ENCODE data around the gene GVQW3. TPM values are rescaled to one million over a fixed set of nuclear protein-coding genes. Genes with fewer than 3 reads are reported as not detected.

Gene GVQW3
- total and polyA plus RNA-seq, 2 of the 8 experiments (the other 6 are each of a cell fraction or from before 2014, with no cell fraction given): 5.5 to 8.1 TPM

- H4K5ac ChIP-seq (ENCODE audit: insufficient read length, low read depth, low read length): no peak overlapping the region
- H3K79me2 ChIP-seq (ENCODE audit: control insufficient read depth in 1 of 2, insufficient read depth in 2 of 2, low read length in 2 of 2): peaks cover 8 to 65% of the 10 kb centered on the region in 2 experiments
- H4K91ac ChIP-seq (replicated peaks; ENCODE audit: insufficient read length, low read length): no peak overlapping the region
- H3K4ac ChIP-seq (replicated peaks; ENCODE audit: insufficient read length, low read depth, low read length): no peak overlapping the region
- peak overlapping the region; percentile 43; the same call in 1 of the 2 replicates for H4K8ac ChIP-seq (ENCODE audit: extremely low read depth, insufficient read depth, low read length)
- ChIA-PET CTCF (ENCODE audit: partially characterized antibody) (interaction anchor here (1.1 to 1.5 kb wide), 2 partner anchors 66 to 79 kb away, joined by 4 read pairs; no protein-coding TSS in a partner anchor), POLR2A (ENCODE audit: partially characterized antibody) (interaction anchor here (0.8 to 1.2 kb wide), 5 partner anchors 8 to 65 kb away, joined by 3 to 5 read pairs (median 3); partner anchors contain the start of gene EMSY)
- no peak overlapping the region for H3K56ac ChIP-seq (replicated peaks; ENCODE audit: insufficient read length, low read depth, low read length)
- peaks cover 13% of the 10 kb centered on the region for H3K23me2 ChIP-seq (ENCODE audit: low read depth, low read length)
- H3K23ac ChIP-seq (ENCODE audit: insufficient read length): no peak overlapping the region
- H3K27me3 ChIP-seq (replicated peaks in 1 of 4; ENCODE audit: control insufficient read depth in 3 of 4, extremely low read depth in 1 of 4, insufficient read depth in 3 of 4, low read length in 3 of 4): peaks cover 0 to 2% (median 0%) of the 10 kb centered on the region in 4 experiments; a peak in 2 of 7 replicates
- H2BK12ac ChIP-seq (ENCODE audit: low read depth, low read length): no peak overlapping the region
- 6% methylated on average over 29 of the region's 85 CpGs; no CpG with 5 or more reads in 1 of the 2 experiments for WGBS, 2 experiments (ENCODE audit: extremely low coverage in 1 of 2, insufficient coverage in 1 of 2, insufficient read length in 1 of 2, insufficient replicate concordance in 2 of 2, low coverage in 1 of 2, low lambda C conversion rate in 2 of 2, missing lambda C conversion rate in 1 of 2)
- peak overlapping the region; percentile 35 to 87 (median 52); a peak in 6 of 7 replicates for H3K9ac ChIP-seq (replicated peaks in 1 of 4; ENCODE audit: extremely low read depth in 1 of 4, low read depth in 3 of 4, low read length in 3 of 4)
- peak overlapping the region; percentile 75 to 93 for H3K4me2 ChIP-seq (ENCODE audit: insufficient read depth in 1 of 2, low read depth in 2 of 2, low read length in 2 of 2)
- H3K9me3 ChIP-seq (ENCODE audit: insufficient read depth in 2 of 2, low read depth in 1 of 2, low read length in 1 of 2): no peaks in the 10 kb centered on the region
- peaks cover 2 to 12% (median 7%) of the 10 kb centered on the region in 4 experiments; a peak in 6 of 7 replicates for H3K4me1 ChIP-seq (replicated peaks in 1 of 4; ENCODE audit: control insufficient read depth in 3 of 4, insufficient read depth in 4 of 4, low read length in 3 of 4)
- no peak overlapping the region for H2BK120ac ChIP-seq (replicated peaks; ENCODE audit: low read depth, low read length)
- no peak overlapping the region for H2AK5ac ChIP-seq (ENCODE audit: low read depth, low read length)
- no peak overlapping the region for H3K27ac ChIP-seq (ENCODE audit: low read depth, low read length)
- H2BK20ac ChIP-seq (ENCODE audit: low read length): no peak overlapping the region
- no peak overlapping the region; the same call in 1 of the 2 replicates for H2BK5ac ChIP-seq (ENCODE audit: low read depth, low read length)
- no peak for FAIRE-seq
- peaks cover 5 to 11% of the 10 kb centered on the region in 2 experiments for H4K20me1 ChIP-seq (replicated peaks in 1 of 2; ENCODE audit: control insufficient read depth in 1 of 2, insufficient read depth in 2 of 2, low read length in 2 of 2)
- H3K14ac ChIP-seq (ENCODE audit: insufficient read length): no peak overlapping the region
- H3K36me3 ChIP-seq (ENCODE audit: control insufficient read depth in 2 of 4, insufficient read depth in 4 of 4, low read length in 3 of 4): peaks cover 0 to 5% (median 0%) of the 10 kb centered on the region in 4 experiments; a peak in 1 of 8 replicates
- H3K79me1 ChIP-seq (ENCODE audit: low read depth, low read length): peaks cover 11% of the 10 kb centered on the region
- H3K18ac ChIP-seq (ENCODE audit: extremely low read depth, low read length): no peak overlapping the region
- no peak overlapping the region for H2AFZ ChIP-seq (ENCODE audit: low read length)
- no peak overlapping the region for H2BK15ac ChIP-seq (ENCODE audit: low read length)
- DNase-seq (ENCODE audit: low read depth in 1 of 2, low spot score in 2 of 2): peak in 1 of 2 experiments; percentile 55
- peak overlapping the region; percentile 68 to 91 (median 80) for H3K4me3 ChIP-seq (ENCODE audit: extremely low read depth in 1 of 4, insufficient read depth in 2 of 4, low read depth in 3 of 4, low read length in 4 of 4)
- TF ChIP-seq NRF1 (IDR thresholded peaks at IDR 0.05; ENCODE audit: low read depth, low read length) (no peak), SIN3A (conservative IDR thresholded peaks at IDR 0.05 in 1 of 2, IDR thresholded peaks at IDR 0.05 in 1 of 2; ENCODE audit: low read depth in 1 of 2, low read length in 2 of 2) (peak in 1 of 2 experiments; percentile 90; a peak in 2 of 4 replicates), E2F6 (IDR thresholded peaks at IDR 0.05) (0 out of 2 replicates have a peak, but pooled peaks have one; percentile 1), SAP30 (IDR thresholded peaks at IDR 0.05; ENCODE audit: insufficient read depth, insufficient replicate concordance, low read length) (peak; percentile 62), KDM4A (IDR thresholded peaks at IDR 0.05; ENCODE audit: low read depth, low read length, severe bottlenecking) (peak; percentile 32), KDM1A (IDR thresholded peaks at IDR 0.05; ENCODE audit: borderline replicate concordance, low read length) (no peak; the same call in 1 of the 2 replicates), SP4 (IDR thresholded peaks at IDR 0.05; ENCODE audit: low read length) (no peak), HDAC2 (IDR thresholded peaks at IDR 0.05; ENCODE audit: borderline replicate concordance in 1 of 2, low read depth in 2 of 2, low read length in 2 of 2) (peak in 1 of 2 experiments; percentile 83; a peak in 1 of 4 replicates)
These were observed 755 bp upstream of the GVQW3 start for GRCh38 chr11:76380159-76380976.

Data from H1 (cell line).